ENCODE data around the gene CDC42BPG.

CDC42BPG gene

GRCh38 chr11:64878494-64879243 is 34.2 kb upstream of the CDC42BPG start, which contains the start of gene EHD1:
TSS of gene EHD1 (minus strand) at chr11:64878621. CDS start at chr11:64878464, 157 bp downstream.
- H3K27ac ChIP-seq (ENCODE audit: low read depth, low read length), result peak within 1 kb of the TSS; percentile 59
- H2AFZ ChIP-seq (ENCODE audit: low read length, unreplicated experiment), result no peak within 1 kb of the TSS
- peaks cover 29% of the 10 kb centered on the region for H3K4me1 ChIP-seq (ENCODE audit: control insufficient read depth, insufficient read depth, low read length, unreplicated experiment)

GRCh38 chr11:64878223-64878493 is 33.7 kb upstream of the CDC42BPG start:
- H3K4me3 ChIP-seq (ENCODE audit: low read depth, low read length), result peak overlapping the region; percentile 86
- peaks cover 45% of the 10 kb centered on the region for H3K79me2 ChIP-seq (ENCODE audit: control insufficient read depth, insufficient read depth, low read length, unreplicated experiment)
- H3K4me1 ChIP-seq (ENCODE audit: control insufficient read depth, insufficient read depth, low read length, unreplicated experiment), result peaks cover 29% of the 10 kb centered on the region
- no peak overlapping the region for H2AFZ ChIP-seq (ENCODE audit: low read length, unreplicated experiment)
- peak overlapping the region; percentile 5; the same call in 1 of the 2 replicates for H3K27ac ChIP-seq (ENCODE audit: low read depth, low read length)
- H3K36me3 ChIP-seq (ENCODE audit: insufficient read depth, low read length), result no peaks in the 10 kb centered on the region; the same call in 1 of the 2 replicates
- no peaks in the 10 kb centered on the region for H3K27me3 ChIP-seq (ENCODE audit: insufficient read depth, low read length)

More at GRCh38 chr11:64878494-64879243, 34.2 kb upstream of the CDC42BPG start, which contains the start of gene EHD1:
- Histone ChIP-seq H3K79me2 (ENCODE audit: control insufficient read depth, insufficient read depth, low read length, unreplicated experiment) (peaks cover 42% of the 10 kb centered on the region), H3K36me3 (ENCODE audit: insufficient read depth, low read length) (no peaks in the 10 kb centered on the region), H3K27me3 (ENCODE audit: insufficient read depth, low read length) (no peaks in the 10 kb centered on the region), H3K4me3 (ENCODE audit: low read depth, low read length) (peak within 1 kb of the TSS; percentile 86)

DNA sequence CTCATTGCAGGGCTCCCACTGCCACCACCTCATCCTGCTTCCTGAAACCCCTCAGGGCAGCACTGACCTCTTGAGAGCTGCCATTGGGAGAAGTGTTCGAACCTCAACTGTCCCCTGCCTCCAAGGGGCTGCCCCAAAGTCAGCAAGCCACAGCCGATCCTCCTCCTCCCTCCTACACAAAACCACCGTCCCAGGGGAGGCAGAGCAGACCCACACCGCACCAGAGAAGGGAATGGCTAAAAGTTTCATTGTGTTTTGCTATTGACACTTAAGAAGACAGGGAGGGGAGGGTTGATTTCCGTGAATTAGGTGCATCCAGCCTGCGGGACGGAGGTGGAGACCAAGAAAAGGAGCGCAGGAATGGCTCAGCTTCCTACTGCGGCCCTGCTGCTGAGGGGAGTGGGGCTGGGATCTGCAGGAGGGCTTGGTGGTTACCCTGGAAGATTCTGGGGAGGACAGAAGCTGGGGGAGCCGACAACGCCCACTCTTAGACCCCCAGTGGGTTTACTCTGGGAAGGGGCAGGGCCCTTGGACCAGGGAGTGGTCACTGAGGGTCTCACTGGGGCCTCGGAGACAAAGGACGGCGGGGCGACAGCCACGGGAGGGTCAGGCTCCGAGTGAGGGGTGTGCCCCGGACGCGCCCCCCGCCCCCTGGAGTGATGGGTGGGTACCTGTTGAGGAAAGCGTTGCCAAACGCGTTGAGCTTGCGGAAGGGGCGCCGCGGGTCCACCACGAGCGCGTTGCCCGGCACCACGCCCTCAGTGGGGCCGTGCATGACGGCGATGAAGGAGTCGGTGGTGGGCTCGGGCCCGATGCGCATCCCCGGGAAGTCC is 33.2 kb upstream of the CDC42BPG start:
- H3K36me3 ChIP-seq (ENCODE audit: insufficient read depth, low read length), result no peaks in the 10 kb centered on the region; the same call in 1 of the 2 replicates
- H3K4me3 ChIP-seq (ENCODE audit: low read depth, low read length), result peak overlapping the region; percentile 86
- no peaks in the 10 kb centered on the region for H3K27me3 ChIP-seq (ENCODE audit: insufficient read depth, low read length)
- H2AFZ ChIP-seq (ENCODE audit: low read length, unreplicated experiment), result no peak overlapping the region
- peaks cover 29% of the 10 kb centered on the region for H3K4me1 ChIP-seq (ENCODE audit: control insufficient read depth, insufficient read depth, low read length, unreplicated experiment)
- H3K79me2 ChIP-seq (ENCODE audit: control insufficient read depth, insufficient read depth, low read length, unreplicated experiment), result peaks cover 50% of the 10 kb centered on the region
- H3K27ac ChIP-seq (ENCODE audit: low read depth, low read length), result peak overlapping the region; percentile 5; the same call in 1 of the 2 replicates

GRCh38 chr11:64876835-64877341 is 32.4 kb upstream of the CDC42BPG start:
- Histone ChIP-seq H3K4me1 (ENCODE audit: control insufficient read depth, insufficient read depth, low read length, unreplicated experiment) (peaks cover 29% of the 10 kb centered on the region), H2AFZ (ENCODE audit: low read length, unreplicated experiment) (no peak overlapping the region), H3K27me3 (ENCODE audit: insufficient read depth, low read length) (no peaks in the 10 kb centered on the region), H3K4me3 (ENCODE audit: low read depth, low read length) (peak overlapping the region; percentile 86), H3K79me2 (ENCODE audit: control insufficient read depth, insufficient read depth, low read length, unreplicated experiment) (peaks cover 51% of the 10 kb centered on the region), H3K27ac (ENCODE audit: low read depth, low read length) (peak overlapping the region; percentile 5; the same call in 1 of the 2 replicates), H3K36me3 (ENCODE audit: insufficient read depth, low read length) (no peaks in the 10 kb centered on the region; the same call in 1 of the 2 replicates)

DNA sequence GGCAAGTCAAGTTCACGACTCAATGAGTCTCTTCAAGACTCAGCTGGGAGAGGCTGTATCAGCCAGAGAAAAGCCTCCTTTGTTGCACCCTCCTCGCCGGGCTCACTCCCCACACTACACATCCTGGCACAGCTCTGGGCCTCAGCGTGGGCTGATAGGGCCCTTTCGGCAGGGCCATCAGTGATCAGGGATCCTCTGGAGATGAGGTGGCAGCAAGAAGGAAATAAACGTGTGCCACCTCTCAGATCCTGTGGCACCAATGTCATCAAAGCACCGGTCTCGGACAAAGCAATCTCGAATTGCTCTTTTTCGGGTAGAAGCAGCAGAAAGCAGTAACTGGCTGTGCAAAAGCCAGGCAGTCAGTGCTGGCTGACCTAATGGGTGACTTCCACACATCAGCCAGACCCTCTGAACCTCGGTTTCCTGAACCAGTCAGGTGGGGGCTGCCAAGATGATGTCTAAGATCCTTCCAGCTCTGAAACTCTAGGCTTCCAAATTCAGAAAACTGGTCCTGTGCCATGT is 31.8 kb upstream of the CDC42BPG start:
- H3K27ac ChIP-seq (ENCODE audit: low read depth, low read length), result no peak overlapping the region
- no peaks in the 10 kb centered on the region for H3K27me3 ChIP-seq (ENCODE audit: insufficient read depth, low read length)
- H2AFZ ChIP-seq (ENCODE audit: low read length, unreplicated experiment), result no peak overlapping the region
- no peaks in the 10 kb centered on the region; the same call in 1 of the 2 replicates for H3K36me3 ChIP-seq (ENCODE audit: insufficient read depth, low read length)
- H3K4me1 ChIP-seq (ENCODE audit: control insufficient read depth, insufficient read depth, low read length, unreplicated experiment), result peaks cover 34% of the 10 kb centered on the region
- H3K4me3 ChIP-seq (ENCODE audit: low read depth, low read length), result peak overlapping the region; percentile 86
- peaks cover 56% of the 10 kb centered on the region for H3K79me2 ChIP-seq (ENCODE audit: control insufficient read depth, insufficient read depth, low read length, unreplicated experiment)

DNA sequence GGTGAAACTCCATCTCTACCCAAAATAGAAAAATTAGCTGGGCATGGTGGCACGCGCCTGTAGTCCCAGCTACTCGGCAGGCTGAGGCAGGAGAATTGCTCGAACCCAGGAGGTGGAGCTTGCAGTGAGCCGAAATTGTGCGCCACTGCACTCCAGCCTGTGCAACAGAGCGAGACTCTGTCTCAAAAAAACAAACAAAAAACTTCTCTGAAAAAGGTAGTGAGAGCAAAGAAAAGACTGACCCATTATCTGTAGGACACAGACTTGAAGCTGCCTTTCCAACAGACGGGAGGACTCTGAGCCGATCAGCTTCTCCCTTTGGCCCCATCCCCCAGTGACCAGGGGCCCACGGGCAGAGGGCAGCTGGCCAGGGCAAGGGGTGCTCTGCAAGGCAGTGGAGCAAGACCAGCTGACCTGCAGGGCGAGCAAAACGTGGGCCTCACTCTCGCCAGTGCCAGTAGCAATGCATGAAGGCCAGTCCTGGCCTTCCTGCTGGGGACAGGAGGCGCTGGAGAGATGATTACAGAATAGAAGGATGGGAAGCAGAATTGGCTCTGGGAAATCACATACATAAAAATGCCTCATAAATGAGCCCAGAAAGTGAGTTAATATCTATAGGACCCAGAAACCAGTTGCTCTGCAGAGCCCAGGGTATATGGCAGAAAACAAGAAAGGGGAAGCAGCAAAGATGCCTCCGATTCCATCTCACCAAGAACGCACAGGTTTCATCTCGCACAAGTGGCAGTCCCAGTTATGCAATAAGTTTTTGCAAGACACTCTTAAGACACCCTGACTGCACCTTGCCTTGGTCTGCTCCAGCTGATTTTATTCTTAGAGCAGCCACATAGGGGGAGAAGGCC is 31.1 kb upstream of the CDC42BPG start:
- Histone ChIP-seq H3K4me3 (ENCODE audit: low read depth, low read length) (peak overlapping the region; percentile 86), H2AFZ (ENCODE audit: low read length, unreplicated experiment) (no peak overlapping the region), H3K4me1 (ENCODE audit: control insufficient read depth, insufficient read depth, low read length, unreplicated experiment) (peaks cover 40% of the 10 kb centered on the region), H3K27ac (ENCODE audit: low read depth, low read length) (no peak overlapping the region), H3K36me3 (ENCODE audit: insufficient read depth, low read length) (no peaks in the 10 kb centered on the region; the same call in 1 of the 2 replicates), H3K79me2 (ENCODE audit: control insufficient read depth, insufficient read depth, low read length, unreplicated experiment) (peaks cover 63% of the 10 kb centered on the region), H3K27me3 (ENCODE audit: insufficient read depth, low read length) (no peaks in the 10 kb centered on the region)

- no peak overlapping the region for H3K27ac ChIP-seq (ENCODE audit: low read depth, low read length)
- H3K36me3 ChIP-seq (ENCODE audit: insufficient read depth, low read length), result no peaks in the 10 kb centered on the region; the same call in 1 of the 2 replicates
- H3K79me2 ChIP-seq (ENCODE audit: control insufficient read depth, insufficient read depth, low read length, unreplicated experiment), result peaks cover 69% of the 10 kb centered on the region
- H3K27me3 ChIP-seq (ENCODE audit: insufficient read depth, low read length), result no peaks in the 10 kb centered on the region
- H3K4me1 ChIP-seq (ENCODE audit: control insufficient read depth, insufficient read depth, low read length, unreplicated experiment), result peaks cover 40% of the 10 kb centered on the region
- H2AFZ ChIP-seq (ENCODE audit: low read length, unreplicated experiment), result no peak overlapping the region
- no peak overlapping the region for H3K4me3 ChIP-seq (ENCODE audit: low read depth, low read length)
Measured at GRCh38 chr11:64874308-64875240, 30.1 kb upstream of the CDC42BPG start.

DNA sequence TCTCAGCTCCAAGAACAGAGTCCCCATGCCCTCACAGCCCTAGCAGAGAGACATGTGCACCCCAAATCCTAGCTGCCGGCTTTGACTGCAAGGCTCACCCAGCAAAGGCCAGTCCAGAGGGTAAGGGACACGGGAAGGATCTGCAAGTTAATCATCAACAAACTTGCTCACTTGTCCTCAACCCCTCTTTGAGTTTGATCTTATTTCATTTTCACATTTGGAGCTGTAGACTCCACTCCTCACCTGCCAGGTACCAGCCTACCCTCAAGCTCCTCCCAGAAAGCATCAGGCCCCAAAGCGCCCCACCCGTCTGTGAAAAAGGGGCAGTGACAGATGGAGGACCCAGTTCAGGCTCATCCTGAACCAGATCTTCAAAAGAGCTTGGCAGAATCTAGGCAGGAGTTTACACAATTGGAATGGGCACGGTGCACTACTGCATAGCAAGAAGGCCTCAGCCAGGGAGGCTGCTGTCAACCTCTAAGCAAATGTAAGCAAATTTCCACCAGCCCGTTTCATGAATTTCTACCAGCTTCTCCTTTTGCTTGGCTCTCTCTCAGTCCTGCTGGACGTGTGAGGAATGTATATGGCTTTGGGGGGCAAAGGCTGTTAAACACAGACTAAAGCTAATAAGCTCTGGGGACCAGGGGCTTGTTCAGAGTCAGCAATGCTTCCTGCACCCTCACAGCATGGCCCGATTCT is 28.5 kb upstream of the CDC42BPG start:
- Histone ChIP-seq H3K4me1 (ENCODE audit: control insufficient read depth, insufficient read depth, low read length, unreplicated experiment) (peaks cover 53% of the 10 kb centered on the region), H3K27ac (ENCODE audit: low read depth, low read length) (no peak overlapping the region), H3K79me2 (ENCODE audit: control insufficient read depth, insufficient read depth, low read length, unreplicated experiment) (peaks cover 76% of the 10 kb centered on the region), H3K27me3 (ENCODE audit: insufficient read depth, low read length) (no peaks in the 10 kb centered on the region), H2AFZ (ENCODE audit: low read length, unreplicated experiment) (no peak overlapping the region), H3K36me3 (ENCODE audit: insufficient read depth, low read length) (no peaks in the 10 kb centered on the region; the same call in 1 of the 2 replicates), H3K4me3 (ENCODE audit: low read depth, low read length) (no peak overlapping the region)

- Histone ChIP-seq H3K27me3 (ENCODE audit: insufficient read depth, low read length) (no peaks in the 10 kb centered on the region), H2AFZ (ENCODE audit: low read length, unreplicated experiment) (no peak overlapping the region), H3K79me2 (ENCODE audit: control insufficient read depth, insufficient read depth, low read length, unreplicated experiment) (peaks cover 73% of the 10 kb centered on the region), H3K4me1 (ENCODE audit: control insufficient read depth, insufficient read depth, low read length, unreplicated experiment) (peaks cover 53% of the 10 kb centered on the region), H3K27ac (ENCODE audit: low read depth, low read length) (peak overlapping the region; percentile 92; the same call in 1 of the 2 replicates), H3K36me3 (ENCODE audit: insufficient read depth, low read length) (no peaks in the 10 kb centered on the region; the same call in 1 of the 2 replicates), H3K4me3 (ENCODE audit: low read depth, low read length) (no peak overlapping the region)
Measured at GRCh38 chr11:64871492-64871891, 27.0 kb upstream of the CDC42BPG start.

Measured in ACC112 (cell line).